Measurements from ENCODE around the gene PCDHGB2.
"Not testable (repeated sequence)": the region's sequence is repeated elsewhere in the genome, so short reads cannot be mapped to it uniquely, and the experiment has no call there.

Gene PCDHGB2

DNA sequence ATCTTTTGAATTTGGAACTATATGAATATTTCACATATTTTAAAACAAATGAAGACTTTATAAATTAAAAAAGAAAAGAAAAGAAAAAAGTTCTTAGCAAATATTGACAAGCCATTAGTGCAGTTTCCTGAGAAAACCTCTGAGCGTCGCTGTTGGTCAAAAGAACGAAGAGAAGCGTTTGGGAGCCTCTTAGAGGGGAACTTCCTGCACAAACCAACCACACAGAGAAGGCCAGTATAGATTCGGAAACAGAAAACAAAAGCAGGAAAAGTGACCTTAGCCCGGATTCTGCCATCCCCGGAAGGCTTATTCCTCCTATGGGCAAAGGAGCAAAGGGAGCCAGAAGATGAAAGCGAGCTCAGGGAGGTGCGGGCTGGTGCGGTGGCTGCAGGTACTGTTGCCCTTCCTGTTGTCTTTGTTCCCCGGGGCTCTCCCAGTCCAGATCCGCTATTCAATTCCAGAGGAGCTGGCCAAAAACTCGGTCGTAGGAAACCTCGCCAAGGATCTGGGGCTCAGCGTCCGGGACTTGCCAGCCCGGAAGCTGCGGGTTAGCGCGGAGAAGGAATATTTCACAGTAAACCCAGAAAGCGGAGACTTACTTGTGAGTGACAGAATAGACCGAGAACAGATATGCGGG is at the start of gene PCDHGB2:
PCDHGB2 (plus strand) TSS at position 205 of the 637 bp plus-strand sequence; CDS start at position 347, 142 bp downstream.
- Histone ChIP-seq H3K4me3 (ENCODE audit: low read length in 2 of 2) (peak within 1 kb of the TSS; percentile 49 to 54), H3K9me3 (ENCODE audit: control insufficient read depth in 2 of 2, low read length in 2 of 2) (peaks cover 39 to 70% of the 10 kb centered on the region in 2 donors)

DNA sequence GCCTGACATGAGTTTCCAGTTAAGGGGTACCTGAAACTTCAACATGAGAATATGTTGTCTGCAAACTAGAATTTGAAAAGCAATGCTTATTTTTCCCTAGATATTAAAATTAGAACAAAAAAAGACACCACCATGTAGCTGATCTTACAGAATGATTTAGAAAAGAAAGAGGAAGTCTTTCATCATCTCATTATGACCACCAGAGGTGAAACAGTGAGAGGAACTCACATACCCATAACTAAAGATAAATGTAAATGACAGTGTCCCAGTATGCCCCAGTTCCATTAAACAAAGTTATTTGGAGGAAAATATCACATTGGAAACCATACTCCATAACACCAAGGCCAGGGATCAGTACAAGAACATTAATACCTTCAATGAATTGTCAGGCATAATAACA is 46.1 kb upstream of the PCDHGB2 start:
- Histone ChIP-seq H3K9ac (ENCODE audit: low read length in 2 of 2) (no peak overlapping the region), H3K27ac (ENCODE audit: low read length) (no peak overlapping the region), H3K9me3 (ENCODE audit: control insufficient read depth in 2 of 2, low read length in 2 of 2) (peaks cover 26 to 57% of the 10 kb centered on the region in 2 donors), H3K36me3 (ENCODE audit: control insufficient read depth in 2 of 2, insufficient read depth in 2 of 2, low read length in 2 of 2) (peaks cover 2 to 11% of the 10 kb centered on the region in 2 donors), H3K4me1 (ENCODE audit: control insufficient read depth, insufficient read depth, low read length) (no peaks in the 10 kb centered on the region), H3K27me3 (ENCODE audit: control insufficient read depth in 1 of 2, insufficient read depth in 2 of 2, low read length in 2 of 2) (no peaks in the 10 kb centered on the region), H3K4me3 (ENCODE audit: low read length in 2 of 2) (no peak overlapping the region)

More for the DNA sequence above, at the start of gene PCDHGB2:
- H3K36me3 ChIP-seq (ENCODE audit: control insufficient read depth in 2 of 2, insufficient read depth in 2 of 2, low read length in 2 of 2): peaks cover 0 to 2% of the 10 kb centered on the region in 2 donors
- no peak within 1 kb of the TSS for H3K9ac ChIP-seq (ENCODE audit: low read length in 2 of 2)
- H3K4me1 ChIP-seq (ENCODE audit: control insufficient read depth, insufficient read depth, low read length): no peaks in the 10 kb centered on the region
- no peak within 1 kb of the TSS for H3K27ac ChIP-seq (ENCODE audit: low read length)
- no peaks in the 10 kb centered on the region for H3K27me3 ChIP-seq (ENCODE audit: control insufficient read depth in 1 of 2, insufficient read depth in 2 of 2, low read length in 2 of 2)

DNA sequence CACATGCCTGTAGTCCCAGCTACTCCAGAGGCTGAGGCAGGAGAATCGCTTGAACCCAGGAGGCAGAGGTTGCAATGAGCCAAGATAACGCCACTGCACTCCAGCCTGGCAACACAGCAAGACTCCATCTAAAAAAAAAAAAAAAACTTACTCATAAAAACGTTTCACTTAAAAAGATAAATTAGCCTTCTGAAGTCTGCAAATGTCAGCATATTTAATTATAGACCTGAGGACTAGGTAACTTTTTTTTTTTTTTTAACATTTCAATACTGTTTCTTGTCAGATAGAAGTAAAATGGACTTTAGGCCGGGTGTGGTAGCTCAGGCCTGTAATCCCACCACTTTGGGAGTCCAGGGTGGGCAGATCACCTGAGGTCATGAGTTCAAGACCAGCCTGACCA is 42.8 kb upstream of the PCDHGB2 start:
- H3K9me3 ChIP-seq (ENCODE audit: control insufficient read depth in 2 of 2, low read length in 2 of 2): peaks cover 33 to 57% of the 10 kb centered on the region in 2 donors
- peaks cover 6 to 21% of the 10 kb centered on the region in 2 donors for H3K36me3 ChIP-seq (ENCODE audit: control insufficient read depth in 2 of 2, insufficient read depth in 2 of 2, low read length in 2 of 2)
- not testable (repeated sequence) for H3K4me1 ChIP-seq (ENCODE audit: control insufficient read depth, insufficient read depth, low read length); H3K27me3 ChIP-seq (ENCODE audit: control insufficient read depth in 1 of 2, insufficient read depth in 2 of 2, low read length in 2 of 2); H3K4me3 ChIP-seq (ENCODE audit: low read length in 2 of 2); H3K27ac ChIP-seq (ENCODE audit: low read length); H3K9ac ChIP-seq (ENCODE audit: low read length in 2 of 2)

DNA sequence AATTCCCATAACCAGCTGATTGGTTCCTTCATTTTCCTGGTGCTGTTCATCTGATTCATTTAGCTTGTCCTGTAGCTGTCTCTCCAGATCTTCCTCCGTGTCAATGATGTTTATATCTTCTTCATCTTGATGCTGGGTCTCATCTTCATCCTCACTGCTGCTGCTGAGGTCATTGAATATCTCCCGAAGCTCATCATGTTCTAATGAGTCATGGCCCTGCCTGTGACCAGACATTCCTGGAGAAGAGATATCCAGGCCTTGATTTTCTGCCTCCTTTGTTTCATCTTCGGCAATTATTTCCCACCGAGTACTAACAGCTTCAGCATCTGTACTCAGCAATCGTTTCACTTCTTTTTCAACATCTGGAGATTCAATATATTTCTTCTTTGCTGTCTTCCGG is 40.6 kb upstream of the PCDHGB2 start:
- Histone ChIP-seq H3K4me1 (ENCODE audit: control insufficient read depth, insufficient read depth, low read length) (no peaks in the 10 kb centered on the region), H3K9me3 (ENCODE audit: control insufficient read depth in 2 of 2, low read length in 2 of 2) (peaks cover 28 to 46% of the 10 kb centered on the region in 2 donors), H3K4me3 (ENCODE audit: low read length in 2 of 2) (peak overlapping the region; percentile 84 to 90), H3K9ac (ENCODE audit: low read length in 2 of 2) (no peak overlapping the region), H3K36me3 (ENCODE audit: control insufficient read depth in 2 of 2, insufficient read depth in 2 of 2, low read length in 2 of 2) (peaks cover 6 to 21% of the 10 kb centered on the region in 2 donors), H3K27ac (ENCODE audit: low read length) (no peak overlapping the region), H3K27me3 (ENCODE audit: control insufficient read depth in 1 of 2, insufficient read depth in 2 of 2, low read length in 2 of 2) (no peaks in the 10 kb centered on the region)

DNA sequence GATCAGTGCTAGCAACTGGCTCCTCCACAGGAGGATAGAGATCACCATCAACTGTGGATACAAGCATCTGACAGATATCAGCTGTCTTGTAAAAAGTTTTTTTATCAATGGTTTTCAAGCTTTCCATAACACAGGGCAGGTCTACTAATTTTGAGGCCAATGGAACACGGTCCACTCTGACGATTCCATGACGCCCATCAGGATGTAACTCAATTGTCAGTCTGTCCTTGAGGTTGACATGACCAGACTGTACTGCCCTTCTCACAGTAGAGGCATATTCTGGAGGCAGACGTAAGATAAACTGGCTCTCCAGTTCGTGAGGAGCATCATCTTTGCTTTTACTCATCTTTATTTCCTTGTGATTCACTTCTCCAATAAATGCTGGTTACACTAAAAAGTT is 40.1 kb upstream of the PCDHGB2 start:
- H3K4me3 ChIP-seq (ENCODE audit: low read length in 2 of 2): peak overlapping the region; percentile 84 to 90
- no peak overlapping the region for H3K9ac ChIP-seq (ENCODE audit: low read length in 2 of 2)
- no peak overlapping the region for H3K27ac ChIP-seq (ENCODE audit: low read length)
- H3K4me1 ChIP-seq (ENCODE audit: control insufficient read depth, insufficient read depth, low read length): no peaks in the 10 kb centered on the region
- H3K36me3 ChIP-seq (ENCODE audit: control insufficient read depth in 2 of 2, insufficient read depth in 2 of 2, low read length in 2 of 2): peaks cover 6 to 21% of the 10 kb centered on the region in 2 donors
- peaks cover 28 to 46% of the 10 kb centered on the region in 2 donors for H3K9me3 ChIP-seq (ENCODE audit: control insufficient read depth in 2 of 2, low read length in 2 of 2)
- H3K27me3 ChIP-seq (ENCODE audit: control insufficient read depth in 1 of 2, insufficient read depth in 2 of 2, low read length in 2 of 2): no peaks in the 10 kb centered on the region

DNA sequence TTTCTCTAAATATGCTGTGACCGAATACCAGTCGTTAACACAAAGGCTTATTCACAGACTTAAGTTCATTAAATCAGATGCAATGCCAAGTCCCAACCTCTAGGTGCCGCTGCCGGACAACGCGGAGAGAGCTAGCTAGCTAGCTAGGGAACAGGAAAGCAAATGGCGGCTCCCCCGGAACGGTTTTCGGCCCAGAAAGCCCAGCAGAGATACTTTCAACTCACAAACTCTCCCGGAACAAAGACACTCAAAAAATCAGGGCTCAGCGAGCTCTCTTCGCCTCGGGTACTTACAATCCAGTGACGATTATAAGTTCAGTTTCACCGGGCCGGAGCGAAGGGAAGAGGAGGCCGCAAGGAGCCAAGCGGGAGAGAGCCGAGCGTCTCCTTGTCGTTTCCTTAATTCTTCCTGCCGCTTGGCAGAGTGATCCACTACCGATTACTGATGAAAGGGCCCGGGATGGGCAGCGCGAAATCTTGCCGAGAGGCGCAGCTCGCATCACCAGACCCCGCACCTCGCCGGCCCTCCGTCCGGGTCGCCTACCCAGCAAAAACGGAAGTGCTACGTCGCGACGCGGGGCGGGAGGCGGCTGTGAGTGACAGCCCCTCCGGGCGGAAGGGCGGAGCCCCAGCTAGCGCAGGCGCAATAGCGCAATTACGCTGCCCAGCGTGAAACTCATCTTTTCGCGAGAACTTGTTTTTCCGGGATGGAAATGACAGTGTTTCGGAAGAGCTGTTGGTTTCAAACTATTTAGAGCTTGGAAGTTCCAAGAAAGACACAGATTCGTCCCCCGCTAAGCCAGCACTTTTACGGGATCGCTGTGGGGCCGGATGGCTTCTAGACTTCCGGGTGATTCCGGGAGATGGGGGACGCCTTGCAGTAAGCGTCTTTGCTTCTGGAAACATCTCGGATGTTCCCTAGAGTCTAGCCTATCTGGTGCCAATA is 39.3 kb upstream of the PCDHGB2 start, which contains the start of gene TAF7:
TAF7 (minus strand) TSS at position 560 of the 945 bp plus-strand sequence. CDS start 740 bp downstream, outside the sequence.
- Histone ChIP-seq H3K4me3 (ENCODE audit: low read length in 2 of 2) (peak within 1 kb of the TSS; percentile 84 to 90), H3K9ac (ENCODE audit: low read length in 2 of 2) (peak within 1 kb of the TSS; percentile 89 to 92), H3K4me1 (ENCODE audit: control insufficient read depth, insufficient read depth, low read length) (no peaks in the 10 kb centered on the region), H3K36me3 (ENCODE audit: control insufficient read depth in 2 of 2, insufficient read depth in 2 of 2, low read length in 2 of 2) (peaks cover 6 to 21% of the 10 kb centered on the region in 2 donors), H3K27me3 (ENCODE audit: control insufficient read depth in 1 of 2, insufficient read depth in 2 of 2, low read length in 2 of 2) (no peaks in the 10 kb centered on the region), H3K27ac (ENCODE audit: low read length) (peak within 1 kb of the TSS; percentile 90), H3K9me3 (ENCODE audit: control insufficient read depth in 2 of 2, low read length in 2 of 2) (peaks cover 26 to 40% of the 10 kb centered on the region in 2 donors)

DNA sequence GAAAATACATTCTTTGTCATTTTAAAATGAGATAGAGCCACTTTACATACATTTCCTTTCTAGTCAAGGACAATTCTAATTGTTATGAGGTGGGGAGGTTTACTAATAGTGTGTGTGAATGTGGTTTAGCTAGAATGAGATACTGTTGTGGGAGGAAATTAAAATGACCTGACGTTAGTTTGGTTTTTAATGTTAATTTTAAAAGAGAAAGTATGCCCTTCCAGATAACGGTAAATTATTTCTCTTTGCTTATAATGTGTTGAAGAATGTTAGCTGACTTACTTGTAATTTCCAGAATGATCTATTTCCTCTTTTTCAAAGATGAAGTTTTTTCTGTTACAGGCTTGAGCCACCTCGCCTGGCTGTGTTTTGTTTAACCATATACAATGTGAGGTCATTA is 37.5 kb upstream of the PCDHGB2 start:
- H3K4me1 ChIP-seq (ENCODE audit: control insufficient read depth, insufficient read depth, low read length): no peaks in the 10 kb centered on the region
- no peaks in the 10 kb centered on the region for H3K27me3 ChIP-seq (ENCODE audit: control insufficient read depth in 1 of 2, insufficient read depth in 2 of 2, low read length in 2 of 2)
- H3K27ac ChIP-seq (ENCODE audit: low read length): no peak overlapping the region
- no peak overlapping the region for H3K4me3 ChIP-seq (ENCODE audit: low read length in 2 of 2)
- H3K9me3 ChIP-seq (ENCODE audit: control insufficient read depth in 2 of 2, low read length in 2 of 2): peaks cover 22 to 31% of the 10 kb centered on the region in 2 donors
- no peak overlapping the region for H3K9ac ChIP-seq (ENCODE audit: low read length in 2 of 2)
- peaks cover 6 to 17% of the 10 kb centered on the region in 2 donors for H3K36me3 ChIP-seq (ENCODE audit: control insufficient read depth in 2 of 2, insufficient read depth in 2 of 2, low read length in 2 of 2)

DNA sequence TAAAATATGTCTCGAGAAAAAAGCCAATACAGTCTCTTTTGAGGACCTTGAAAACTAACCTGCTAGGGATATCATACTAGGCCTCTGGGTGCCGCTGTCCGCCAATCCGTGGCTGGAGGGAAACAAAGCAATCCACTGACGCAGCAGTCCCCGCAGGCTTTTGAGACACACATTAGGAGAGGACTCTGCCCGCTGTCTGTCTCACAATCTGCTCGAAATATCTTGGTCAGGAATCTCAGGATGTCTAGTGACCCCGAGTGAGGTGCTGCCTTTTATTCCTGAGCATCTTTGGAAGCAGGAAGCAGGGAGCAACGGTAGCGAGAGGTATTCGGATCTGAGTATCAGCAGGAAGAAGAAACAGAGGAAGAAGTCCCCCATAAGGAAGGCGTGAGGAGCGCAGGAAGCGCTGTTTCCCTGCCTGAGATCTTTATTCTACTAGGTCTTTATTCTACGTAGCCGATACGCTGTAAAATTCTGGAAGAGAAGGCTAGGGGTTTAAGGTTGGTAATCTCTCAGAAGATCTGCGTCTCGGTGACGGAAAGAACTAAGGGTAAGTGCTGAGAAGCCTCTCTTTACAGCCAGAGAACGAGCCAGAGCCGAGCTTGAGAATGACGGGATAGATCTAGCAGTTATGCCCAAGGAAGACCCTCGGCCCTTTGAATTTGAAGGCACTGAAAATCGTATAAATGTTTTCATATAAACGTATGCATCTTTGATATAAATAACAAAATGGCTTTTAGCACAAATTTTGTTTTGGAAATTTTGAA is 33.5 kb upstream of the PCDHGB2 start:
- Histone ChIP-seq H3K27me3 (ENCODE audit: control insufficient read depth in 1 of 2, insufficient read depth in 2 of 2, low read length in 2 of 2) (peaks cover 0 to 4% of the 10 kb centered on the region in 2 donors), H3K9me3 (ENCODE audit: control insufficient read depth in 2 of 2, low read length in 2 of 2) (peaks cover 22 to 34% of the 10 kb centered on the region in 2 donors), H3K4me1 (ENCODE audit: control insufficient read depth, insufficient read depth, low read length) (no peaks in the 10 kb centered on the region), H3K27ac (ENCODE audit: low read length) (peak overlapping the region; percentile 32), H3K4me3 (ENCODE audit: low read length in 2 of 2) (peak overlapping the region; percentile 77 to 80), H3K36me3 (ENCODE audit: control insufficient read depth in 2 of 2, insufficient read depth in 2 of 2, low read length in 2 of 2) (peaks cover 2 to 4% of the 10 kb centered on the region in 2 donors), H3K9ac (ENCODE audit: low read length in 2 of 2) (peak overlapping the region; percentile 67 to 76)

DNA sequence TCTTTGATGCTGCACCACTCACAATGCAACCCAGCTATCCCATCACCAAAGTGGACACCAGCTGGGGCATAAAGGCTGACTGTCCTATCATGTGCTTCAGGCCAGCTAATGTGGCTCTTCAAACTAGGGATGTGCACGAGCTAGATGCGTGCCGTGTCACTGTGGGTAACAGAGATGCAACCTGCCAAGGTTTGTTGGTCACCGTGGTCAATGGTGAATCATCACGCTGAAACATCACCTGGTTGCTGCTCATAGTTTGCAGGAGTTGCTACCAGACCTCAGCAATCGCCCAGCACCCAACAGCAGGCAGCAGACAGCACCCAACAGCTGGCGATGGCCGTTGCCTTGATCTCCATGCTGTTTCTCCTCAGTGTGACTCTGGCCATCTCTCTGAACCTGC is 31.6 kb upstream of the PCDHGB2 start:
- Histone ChIP-seq H3K4me3 (ENCODE audit: low read length in 2 of 2) (peak overlapping the region; percentile 29 to 34), H3K9me3 (ENCODE audit: control insufficient read depth in 2 of 2, low read length in 2 of 2) (peaks cover 33 to 50% of the 10 kb centered on the region in 2 donors)

More for the DNA sequence above, 31.6 kb upstream of the PCDHGB2 start:
- peaks cover 2 to 4% of the 10 kb centered on the region in 2 donors for H3K27me3 ChIP-seq (ENCODE audit: control insufficient read depth in 1 of 2, insufficient read depth in 2 of 2, low read length in 2 of 2)
- no peak overlapping the region for H3K27ac ChIP-seq (ENCODE audit: low read length)
- no peaks in the 10 kb centered on the region for H3K4me1 ChIP-seq (ENCODE audit: control insufficient read depth, insufficient read depth, low read length)
- H3K9ac ChIP-seq (ENCODE audit: low read length in 2 of 2): no peak overlapping the region
- peaks cover 2 to 4% of the 10 kb centered on the region in 2 donors for H3K36me3 ChIP-seq (ENCODE audit: control insufficient read depth in 2 of 2, insufficient read depth in 2 of 2, low read length in 2 of 2)
